ENCODE data around the gene FAM227A.
"Not testable (repeated sequence)": the region's sequence is repeated elsewhere in the genome, so short reads cannot be mapped to it uniquely, and the experiment has no call there.

FAM227A gene

GRCh38 chr22:38628444-38628843 is 27.7 kb downstream of the FAM227A start:
- Histone ChIP-seq H3K4me3 (no peak overlapping the region), H3K9ac (ENCODE audit: insufficient read length) (no peak overlapping the region), H3K9me3 (ENCODE audit: low read depth, low read length) (no peaks in the 10 kb centered on the region), H3K27ac (no peak overlapping the region), H3K36me3 (ENCODE audit: insufficient read depth, low read length) (no peaks in the 10 kb centered on the region)
- TF ChIP-seq EZH2 (IDR thresholded peaks at IDR 0.05) (no peak), POLR2AphosphoS5 (IDR thresholded peaks at IDR 0.05; ENCODE audit: borderline replicate concordance, low read depth, low read length) (no peak), FOXP2 (optimal IDR thresholded peaks at IDR 0.05; ENCODE audit: control extremely low read depth, extremely low read length, insufficient read depth) (no peak)
- DNase-seq (ENCODE audit: low read depth, low spot score): no peak

GRCh38 chr22:38623351-38623750 is 32.8 kb downstream of the FAM227A start:
- TF ChIP-seq FOXP2 (optimal IDR thresholded peaks at IDR 0.05; ENCODE audit: control extremely low read depth, extremely low read length, insufficient read depth) (no peak), POLR2AphosphoS5 (IDR thresholded peaks at IDR 0.05; ENCODE audit: borderline replicate concordance, low read depth, low read length) (no peak), EZH2 (IDR thresholded peaks at IDR 0.05) (no peak)
- H3K27ac ChIP-seq: no peak overlapping the region

GRCh38 chr22:38618682-38619081 is 37.5 kb downstream of the FAM227A start:
- Histone ChIP-seq H3K9me3 (ENCODE audit: low read depth, low read length) (no peaks in the 10 kb centered on the region), H3K36me3 (ENCODE audit: insufficient read depth, low read length) (peaks cover 14% of the 10 kb centered on the region; the same call in 1 of the 2 replicates), H3K9ac (ENCODE audit: insufficient read length) (no peak overlapping the region), H3K27ac (no peak overlapping the region), H3K4me3 (no peak overlapping the region)
- DNase-seq (ENCODE audit: low read depth, low spot score): no peak
- no peak for TF ChIP-seq FOXP2 (optimal IDR thresholded peaks at IDR 0.05; ENCODE audit: control extremely low read depth, extremely low read length, insufficient read depth)
- no peak for TF ChIP-seq POLR2AphosphoS5 (IDR thresholded peaks at IDR 0.05; ENCODE audit: borderline replicate concordance, low read depth, low read length)
- no peak for TF ChIP-seq EZH2 (IDR thresholded peaks at IDR 0.05)

More at GRCh38 chr22:38623351-38623750, 32.8 kb downstream of the FAM227A start:
- H3K4me3 ChIP-seq: no peak overlapping the region
- no peak overlapping the region for H3K9ac ChIP-seq (ENCODE audit: insufficient read length)
- H3K36me3 ChIP-seq (ENCODE audit: insufficient read depth, low read length): peaks cover 14% of the 10 kb centered on the region; the same call in 1 of the 2 replicates
- no peak for DNase-seq (ENCODE audit: low read depth, low spot score)
- H3K9me3 ChIP-seq (ENCODE audit: low read depth, low read length): no peaks in the 10 kb centered on the region

- H3K36me3 ChIP-seq (ENCODE audit: insufficient read depth, low read length): peaks cover 14% of the 10 kb centered on the region; the same call in 1 of the 2 replicates
- no peak overlapping the region for H3K4me3 ChIP-seq
- H3K9me3 ChIP-seq (ENCODE audit: low read depth, low read length): no peaks in the 10 kb centered on the region
- TF ChIP-seq EZH2 (IDR thresholded peaks at IDR 0.05) (no peak), FOXP2 (optimal IDR thresholded peaks at IDR 0.05; ENCODE audit: control extremely low read depth, extremely low read length, insufficient read depth) (no peak), POLR2AphosphoS5 (IDR thresholded peaks at IDR 0.05; ENCODE audit: borderline replicate concordance, low read depth, low read length) (no peak)
- DNase-seq (ENCODE audit: low read depth, low spot score): no peak
- no peak overlapping the region for H3K27ac ChIP-seq
- H3K9ac ChIP-seq (ENCODE audit: insufficient read length): no peak overlapping the region
Observed at GRCh38 chr22:38618258-38618657, 37.9 kb downstream of the FAM227A start.

GRCh38 chr22:38615064-38615405 is 41.2 kb downstream of the FAM227A start:
- DNase-seq (ENCODE audit: low read depth, low spot score); H3K9ac ChIP-seq (ENCODE audit: insufficient read length); H3K9me3 ChIP-seq (ENCODE audit: low read depth, low read length); H3K27ac ChIP-seq; H3K4me3 ChIP-seq: not testable (repeated sequence)
- peaks cover 14% of the 10 kb centered on the region; the same call in 1 of the 2 replicates for H3K36me3 ChIP-seq (ENCODE audit: insufficient read depth, low read length)

- H3K36me3 ChIP-seq (ENCODE audit: insufficient read depth, low read length): peaks cover 9% of the 10 kb centered on the region; the same call in 1 of the 2 replicates
- no peak for TF ChIP-seq FOXP2 (optimal IDR thresholded peaks at IDR 0.05; ENCODE audit: control extremely low read depth, extremely low read length, insufficient read depth)
- no peak for TF ChIP-seq EZH2 (IDR thresholded peaks at IDR 0.05)
- TF ChIP-seq POLR2AphosphoS5 (IDR thresholded peaks at IDR 0.05; ENCODE audit: borderline replicate concordance, low read depth, low read length): no peak
- H3K9me3 ChIP-seq (ENCODE audit: low read depth, low read length): no peaks in the 10 kb centered on the region
- H3K9ac ChIP-seq (ENCODE audit: insufficient read length): no peak overlapping the region
- no peak overlapping the region for H3K27ac ChIP-seq
- no peak for DNase-seq (ENCODE audit: low read depth, low spot score)
- H3K4me3 ChIP-seq: no peak overlapping the region
Observed at GRCh38 chr22:38614332-38615063, 41.7 kb downstream of the FAM227A start.

- no peak for TF ChIP-seq EZH2 (IDR thresholded peaks at IDR 0.05)
- no peak for TF ChIP-seq POLR2AphosphoS5 (IDR thresholded peaks at IDR 0.05; ENCODE audit: borderline replicate concordance, low read depth, low read length)
- peaks cover 3% of the 10 kb centered on the region; the same call in 1 of the 2 replicates for H3K36me3 ChIP-seq (ENCODE audit: insufficient read depth, low read length)
- H3K9ac ChIP-seq (ENCODE audit: insufficient read length): no peak overlapping the region
- H3K4me3 ChIP-seq: no peak overlapping the region
- no peak for DNase-seq (ENCODE audit: low read depth, low spot score)
- H3K9me3 ChIP-seq (ENCODE audit: low read depth, low read length): no peaks in the 10 kb centered on the region
- H3K27ac ChIP-seq: no peak overlapping the region
Observed at GRCh38 chr22:38613588-38613987, 42.6 kb downstream of the FAM227A start.

DNA sequence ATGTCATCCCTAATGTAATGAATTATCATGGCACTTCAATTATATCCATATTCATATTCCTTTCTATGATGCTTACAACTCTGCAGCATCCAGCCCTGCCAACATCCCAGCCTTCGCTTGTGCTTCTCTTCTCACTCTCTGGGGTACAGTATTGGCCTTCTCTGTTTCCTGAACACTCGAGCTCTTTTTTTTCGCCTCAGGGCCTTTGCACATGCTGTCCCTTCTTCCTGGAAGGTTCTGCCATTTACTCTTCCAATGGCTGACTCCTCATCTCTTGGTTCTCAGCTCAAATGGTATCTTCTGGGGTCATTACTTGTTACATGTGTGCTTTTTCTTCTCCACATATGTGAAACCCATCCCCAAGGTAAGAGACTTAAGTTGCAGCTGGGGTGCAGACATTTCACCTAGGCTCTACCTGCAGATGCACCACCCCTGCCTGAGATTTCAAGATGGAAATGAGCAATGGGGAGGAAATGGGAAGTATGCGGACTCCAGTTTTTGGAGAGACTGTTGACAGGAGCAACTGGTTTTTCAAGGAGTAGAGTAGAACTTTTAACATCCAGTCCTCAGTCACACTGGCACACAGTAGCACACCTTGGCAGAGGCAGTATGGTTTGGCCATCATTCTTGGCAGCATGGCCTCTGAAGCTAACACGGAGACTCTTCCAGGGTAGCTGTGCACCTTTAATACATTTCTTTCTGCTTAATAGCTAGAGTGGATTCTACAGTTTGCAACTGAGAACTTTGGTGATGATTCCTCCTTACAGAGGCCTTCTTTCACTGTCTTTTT is 43.8 kb downstream of the FAM227A start:
- no peak overlapping the region for H3K9ac ChIP-seq (ENCODE audit: insufficient read length)
- H3K9me3 ChIP-seq (ENCODE audit: low read depth, low read length): no peaks in the 10 kb centered on the region
- no peak overlapping the region for H3K4me3 ChIP-seq
- no peak overlapping the region for H3K27ac ChIP-seq
- H3K36me3 ChIP-seq (ENCODE audit: insufficient read depth, low read length): no peaks in the 10 kb centered on the region
- TF ChIP-seq FOXP2 (optimal IDR thresholded peaks at IDR 0.05; ENCODE audit: control extremely low read depth, extremely low read length, insufficient read depth) (no peak), POLR2AphosphoS5 (IDR thresholded peaks at IDR 0.05; ENCODE audit: borderline replicate concordance, low read depth, low read length) (no peak), EZH2 (IDR thresholded peaks at IDR 0.05) (no peak)
- DNase-seq (ENCODE audit: low read depth, low spot score): no peak

Data from SK-N-MC (cell line).